Bronchial smooth muscle cell (primary cell): ENCODE data around the gene PRRC1. TPM values are rescaled to one million over a fixed set of nuclear protein-coding genes. Genes with fewer than 3 reads are reported as not detected.

Source experiments
- total RNA-seq: library from RNA; depleted of rRNA; stranded (reverse); fragments of >200 nt; gene quantifications from 2 replicates; pipeline ENCODE4 v1.2.1, GENCODE V29; 2014

The PRRC1 gene
- 42.1 and 46.8 TPM in 2 replicates for total RNA-seq

DNA sequence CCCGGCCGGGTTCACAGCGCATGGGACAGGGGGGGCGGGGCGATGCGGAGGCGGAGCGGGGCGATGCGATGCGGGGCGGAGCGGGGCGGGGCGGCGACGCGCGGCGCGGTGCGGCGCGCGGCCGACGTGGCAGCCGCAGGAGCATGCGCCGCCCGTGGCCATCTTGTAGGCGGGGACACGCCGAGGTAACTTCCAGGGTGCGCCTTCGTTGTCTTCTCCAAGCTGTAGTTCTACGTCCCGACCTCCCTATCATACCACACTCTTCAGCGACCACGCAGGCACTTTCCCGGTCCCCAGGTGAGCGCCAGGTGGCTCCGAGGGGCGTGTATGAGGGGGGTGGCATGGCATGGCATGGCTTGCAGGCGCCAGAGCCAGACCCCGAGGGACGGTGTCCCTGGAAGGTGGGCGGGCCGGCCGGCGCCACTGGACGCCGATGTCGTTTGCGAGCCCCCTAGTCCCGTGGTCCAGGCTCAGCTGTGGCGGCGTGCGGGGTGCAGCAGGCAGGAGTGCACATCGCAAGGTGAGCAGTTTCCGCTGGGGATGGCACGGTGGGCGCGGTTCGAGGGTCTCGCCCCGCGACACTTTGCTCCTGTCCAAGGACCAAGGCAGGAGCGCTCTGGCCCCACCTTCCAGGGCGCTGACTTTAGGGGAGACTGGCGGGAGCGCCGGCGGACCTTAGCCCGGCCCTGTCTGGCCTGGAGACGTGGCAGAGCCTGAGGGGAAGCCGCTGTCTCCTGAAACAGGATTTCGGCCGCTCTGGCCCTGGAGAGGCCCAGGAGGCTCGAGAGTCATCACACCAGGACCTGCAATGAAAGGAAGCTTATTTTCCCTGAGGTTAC, at the start of gene PRRC1:
Gene PRRC1, plus strand, starts transcription at position 161 of the 839 bp plus-strand sequence. CDS start 5,840 bp downstream, outside the sequence.

Other genes starting within 250 kb of the PRRC1 start
- gene MEGF10, start 226.8 kb upstream of the PRRC1 start, total RNA-seq = not detected in 2 replicates
- not detected in 2 replicates for gene CTXN3, start 131.4 kb downstream of the PRRC1 start, total RNA-seq
- not detected in 2 replicates for gene CCDC192, start 185.8 kb downstream of the PRRC1 start, total RNA-seq